A673 (cell line): ENCODE results near the gene KCNQ1.

Experiments used
- CTCF ChIP-seq: fragments of 300-800, 200-600 bp; sonication (generic); conservative IDR thresholded peaks from 2 replicates; pipeline ENCODE4 v1.5.1; 2017; ENCODE audit warnings: low read depth, mild to moderate bottlenecking, antibody characterized with exemption, low read length, moderate library complexity, mixed read lengths
- EZH2 ChIP-seq: fragments of 200-600 bp; sonication (generic); IDR thresholded peaks from 2 replicates; pipeline ENCODE4 v1.6.1; 2017; ENCODE audit warnings: borderline replicate concordance, low read depth, mild to moderate bottlenecking, mixed read lengths, antibody characterized with exemption, low read length; ENCODE audit not compliant: poor library complexity, severe bottlenecking

- TF ChIP-seq CTCF, result no peak
- no peak for TF ChIP-seq EZH2
These were observed 261.5 kb downstream of the KCNQ1 start for GRCh38 chr11:2706321-2706720.
